Measurements from ENCODE around the gene MFAP3L. TPM values are rescaled to one million over a fixed set of nuclear protein-coding genes. Genes with fewer than 3 reads are reported as not detected.

MFAP3L gene
- total and polyA plus RNA-seq, 4 donors = 0.87 to 5.3 (median 2.4) TPM

- 83 to 91% methylated on average over 2 of the region's 2 CpGs for WGBS, 2 donors
- Histone ChIP-seq H3K9ac (ENCODE audit: insufficient read depth in 1 of 2, low read length in 2 of 2) (no peak overlapping the region), H3K27ac (ENCODE audit: low read depth in 1 of 2, low read length in 1 of 2) (no peak overlapping the region), H3K9me3 (ENCODE audit: control insufficient read depth in 4 of 4, insufficient read depth in 3 of 4, low read length in 3 of 4) (no peaks in the 10 kb centered on the region), H3K36me3 (ENCODE audit: control insufficient read depth in 4 of 4, insufficient read depth in 4 of 4, low read length in 4 of 4) (no peaks in the 10 kb centered on the region), H3K4me3 (no peak overlapping the region), H3K27me3 (ENCODE audit: control insufficient read depth in 3 of 3, insufficient read depth in 3 of 3, low read length in 2 of 3) (no peaks in the 10 kb centered on the region), H3K4me1 (ENCODE audit: control insufficient read depth in 5 of 5, insufficient read depth in 5 of 5, low read length in 5 of 5) (peaks cover 0 to 6% (median 0%) of the 10 kb centered on the region in 5 donors)
- no peak for ATAC-seq (ENCODE audit: insufficient read depth, low FRiP score)
- TF ChIP-seq CTCF (IDR thresholded peaks at IDR 0.05; ENCODE audit: control extremely low read depth, extremely low read depth) = no peak
- DNase-seq = no peak
Measured at GRCh38 chr4:169999923-170000322, 26.3 kb downstream of the MFAP3L start.

- no peak overlapping the region for H3K4me3 ChIP-seq
Measured at GRCh38 chr4:169998981-169999380, 27.2 kb downstream of the MFAP3L start.

GRCh38 chr4:169996379-169997240 lies 29.6 kb downstream of the MFAP3L start:
- Histone ChIP-seq H3K9ac (ENCODE audit: insufficient read depth in 1 of 2, low read length in 2 of 2) (no peak overlapping the region), H3K27me3 (ENCODE audit: control insufficient read depth in 3 of 3, insufficient read depth in 3 of 3, low read length in 2 of 3) (no peaks in the 10 kb centered on the region), H3K9me3 (ENCODE audit: control insufficient read depth in 4 of 4, insufficient read depth in 3 of 4, low read length in 3 of 4) (no peaks in the 10 kb centered on the region), H3K27ac (ENCODE audit: low read depth in 1 of 2, low read length in 1 of 2) (no peak overlapping the region), H3K36me3 (ENCODE audit: control insufficient read depth in 4 of 4, insufficient read depth in 4 of 4, low read length in 4 of 4) (no peaks in the 10 kb centered on the region), H3K4me3 (no peak overlapping the region), H3K4me1 (ENCODE audit: control insufficient read depth in 5 of 5, insufficient read depth in 5 of 5, low read length in 5 of 5) (peaks cover 0 to 6% (median 0%) of the 10 kb centered on the region in 5 donors)
- ATAC-seq (ENCODE audit: insufficient read depth, low FRiP score) = no peak
- no peak for DNase-seq
- no peak for TF ChIP-seq CTCF (IDR thresholded peaks at IDR 0.05; ENCODE audit: control extremely low read depth, extremely low read depth)
- WGBS, 2 donors = 83 to 88% methylated on average over 10 of the region's 10 CpGs

More at GRCh38 chr4:169998981-169999380, 27.2 kb downstream of the MFAP3L start:
- DNase-seq (no peak), ATAC-seq (ENCODE audit: insufficient read depth, low FRiP score) (no peak)
- Histone ChIP-seq H3K27me3 (ENCODE audit: control insufficient read depth in 3 of 3, insufficient read depth in 3 of 3, low read length in 2 of 3) (no peaks in the 10 kb centered on the region), H3K4me1 (ENCODE audit: control insufficient read depth in 5 of 5, insufficient read depth in 5 of 5, low read length in 5 of 5) (peaks cover 0 to 6% (median 0%) of the 10 kb centered on the region in 5 donors), H3K36me3 (ENCODE audit: control insufficient read depth in 4 of 4, insufficient read depth in 4 of 4, low read length in 4 of 4) (no peaks in the 10 kb centered on the region), H3K9ac (ENCODE audit: insufficient read depth in 1 of 2, low read length in 2 of 2) (no peak overlapping the region), H3K9me3 (ENCODE audit: control insufficient read depth in 4 of 4, insufficient read depth in 3 of 4, low read length in 3 of 4) (no peaks in the 10 kb centered on the region), H3K27ac (ENCODE audit: low read depth in 1 of 2, low read length in 1 of 2) (no peak overlapping the region)
- 79 to 93% methylated on average over 1 of the region's 1 CpG for WGBS, 2 donors
- TF ChIP-seq CTCF (IDR thresholded peaks at IDR 0.05; ENCODE audit: control extremely low read depth, extremely low read depth) = no peak

Measured in lung (tissue), 12 donors.